GM18951 (cell line): ENCODE measurements around the gene SLC9A3.

Experiments used
- POLR2A ChIP-seq: IDR thresholded peaks from 4 replicates; pipeline ENCODE4 v1.6.1; 2011; ENCODE audit warnings: mild to moderate bottlenecking; ENCODE audit not compliant: insufficient read length, insufficient read depth; ENCODE audit errors: extremely low read depth
- in situ Hi-C: fragments of 300-500 bp; cut with MboI; formaldehyde crosslinking; loops from one replicate; pipeline ENCODE4 v1.12.0; 2022; ENCODE audit warnings: low sequenced_read_pairs, mixed read lengths, inconsistent platforms; ENCODE audit not compliant: unreplicated experiment

SLC9A3 gene

GRCh38 chr5:546376-546908 lies 22.2 kb upstream of the SLC9A3 start:
- in situ Hi-C loops, result no loop called here

GRCh38 chr5:545641-546375 lies 21.6 kb upstream of the SLC9A3 start:
- in situ Hi-C loops, result no loop called here
- TF ChIP-seq POLR2A, result no peak

More at GRCh38 chr5:546376-546908, 22.2 kb upstream of the SLC9A3 start:
- TF ChIP-seq POLR2A, result no peak

GRCh38 chr5:544675-545355 lies 20.6 kb upstream of the SLC9A3 start:
- TF ChIP-seq POLR2A, result no peak
- in situ Hi-C loops, result no loop called here

GRCh38 chr5:543755-544674 lies 19.8 kb upstream of the SLC9A3 start:
- in situ Hi-C loops, result no loop called here
- TF ChIP-seq POLR2A, result peak; percentile 36

- in situ Hi-C loops, result no loop called here
- TF ChIP-seq POLR2A, result no peak
Measured at GRCh38 chr5:543351-543750, 19.1 kb upstream of the SLC9A3 start.

- in situ Hi-C loops, result no loop called here
- TF ChIP-seq POLR2A, result no peak
Measured at GRCh38 chr5:542319-543311, 18.4 kb upstream of the SLC9A3 start.

GRCh38 chr5:541539-542318 lies 17.5 kb upstream of the SLC9A3 start:
- in situ Hi-C loops, result no loop called here
- TF ChIP-seq POLR2A, result no peak

- no peak for TF ChIP-seq POLR2A
- in situ Hi-C loops, result no loop called here
Measured at GRCh38 chr5:540906-541538, 16.8 kb upstream of the SLC9A3 start.

GRCh38 chr5:540071-540905 lies 16.0 kb upstream of the SLC9A3 start:
- no peak for TF ChIP-seq POLR2A
- in situ Hi-C loops, result no loop called here

GRCh38 chr5:539469-540070 lies 15.3 kb upstream of the SLC9A3 start:
- in situ Hi-C loops, result no loop called here
- TF ChIP-seq POLR2A, result no peak
